GM18505 (cell line): ENCODE data around the gene MSH3.
"Not testable (repeated sequence)": the region's sequence is repeated elsewhere in the genome, so short reads cannot be mapped to it uniquely, and the experiment has no call there.

Source experiments
- ATAC-seq: cut with Tn5 transposase; IDR thresholded peaks from one replicate; pipeline ENCODE4 v1.9.1; 2021; ENCODE audit not compliant: unreplicated experiment
- POLR2A ChIP-seq: IDR thresholded peaks from 4 replicates; pipeline ENCODE4 v1.6.1; 2011; ENCODE audit warnings: borderline replicate concordance; ENCODE audit not compliant: insufficient read depth, insufficient read length; ENCODE audit errors: extremely low read depth

The MSH3 gene

GRCh38 chr5:80739057-80739456 lies 84.6 kb downstream of the MSH3 start:
- no peak for TF ChIP-seq POLR2A
- ATAC-seq = no peak

GRCh38 chr5:80739496-80739895 lies 85.0 kb downstream of the MSH3 start:
- no peak for ATAC-seq
- no peak for TF ChIP-seq POLR2A

- no peak for ATAC-seq
- no peak for TF ChIP-seq POLR2A
These were observed 85.4 kb downstream of the MSH3 start for GRCh38 chr5:80739898-80740297.

GRCh38 chr5:80740488-80740887 lies 86.0 kb downstream of the MSH3 start:
- ATAC-seq = not testable (repeated sequence)

- TF ChIP-seq POLR2A = no peak
- ATAC-seq = no peak
These were observed 86.5 kb downstream of the MSH3 start for GRCh38 chr5:80740999-80741398.

GRCh38 chr5:80744149-80744548 lies 89.7 kb downstream of the MSH3 start:
- TF ChIP-seq POLR2A = no peak
- ATAC-seq = no peak

- ATAC-seq = no peak
- no peak for TF ChIP-seq POLR2A
These were observed 91.0 kb downstream of the MSH3 start for GRCh38 chr5:80745490-80745889.

GRCh38 chr5:80747922-80748321 lies 93.5 kb downstream of the MSH3 start:
- no peak for ATAC-seq
- TF ChIP-seq POLR2A = no peak

- ATAC-seq = no peak
- no peak for TF ChIP-seq POLR2A
These were observed 98.0 kb downstream of the MSH3 start for GRCh38 chr5:80752427-80752826.

GRCh38 chr5:80753712-80754111 lies 99.3 kb downstream of the MSH3 start:
- no peak for ATAC-seq
- TF ChIP-seq POLR2A = no peak

GRCh38 chr5:80754900-80755299 lies 100.4 kb downstream of the MSH3 start:
- no peak for TF ChIP-seq POLR2A
- ATAC-seq = no peak

GRCh38 chr5:80755626-80756025 lies 101.2 kb downstream of the MSH3 start:
- peak; percentile 98 for ATAC-seq
- no peak for TF ChIP-seq POLR2A

GRCh38 chr5:80756292-80756691 lies 101.8 kb downstream of the MSH3 start:
- ATAC-seq = no peak
- TF ChIP-seq POLR2A = no peak

GRCh38 chr5:80757290-80757689 lies 102.8 kb downstream of the MSH3 start:
- no peak for TF ChIP-seq POLR2A
- no peak for ATAC-seq

GRCh38 chr5:80759866-80760577 lies 105.6 kb downstream of the MSH3 start:
- no peak for ATAC-seq
- no peak for TF ChIP-seq POLR2A
